ENCODE measurements around the gene CLUH. TPM values are rescaled to one million over a fixed set of nuclear protein-coding genes. Genes with fewer than 3 reads are reported as not detected.

CLUH gene
- total and polyA plus RNA-seq, 2 donors (not counting 3 experiments of a cell fraction or from before 2014, with no cell fraction given), result 33.8 to 80.7 TPM

GRCh38 chr17:2692781-2693135 is 18.8 kb downstream of the CLUH start:
- Histone ChIP-seq H3K36me3 (ENCODE audit: control insufficient read depth in 2 of 2, extremely low read depth in 1 of 2, insufficient read depth in 2 of 2, low read length in 2 of 2) (peaks cover 3 to 17% of the 10 kb centered on the region in 2 experiments), H3K4me3 (replicated peaks in 1 of 3; ENCODE audit: insufficient read depth in 1 of 3, low read depth in 1 of 3, low read length in 3 of 3) (no peak overlapping the region), H3K4me2 (ENCODE audit: insufficient read depth, low read length) (no peak overlapping the region), H3K4me1 (ENCODE audit: control insufficient read depth, extremely low read depth, insufficient read depth, low read length) (no peaks in the 10 kb centered on the region), H3K27me3 (ENCODE audit: control insufficient read depth in 2 of 2, insufficient read depth in 2 of 2, low read length in 2 of 2) (no peaks in the 10 kb centered on the region), H3K79me2 (ENCODE audit: control insufficient read depth, insufficient read depth, low read length) (no peaks in the 10 kb centered on the region), H3K9ac (replicated peaks; ENCODE audit: extremely low read depth, insufficient read depth, low read length) (no peak overlapping the region), H4K20me1 (replicated peaks; ENCODE audit: control insufficient read depth, extremely low read depth, insufficient read depth, low read length) (no peaks in the 10 kb centered on the region), H3K9me1 (replicated peaks; ENCODE audit: control insufficient read depth, extremely low read depth, insufficient read depth, low read length) (no peaks in the 10 kb centered on the region), H2AFZ (ENCODE audit: low read depth, low read length) (no peak overlapping the region), H3K27ac (ENCODE audit: insufficient read depth, low read depth, low read length) (no peak overlapping the region), H3K9me3 (replicated peaks; ENCODE audit: control insufficient read depth, insufficient read depth, low read length) (no peaks in the 10 kb centered on the region)
- intact Hi-C loops (cut with micrococcal nuclease), result no loop called here
- no peak for DNase-seq (ENCODE audit: low read depth, low spot score)
- POLR2A ChIA-PET, result interaction anchor here (0.6 kb wide), 1 partner anchor 14 kb away, joined by 3 read pairs; no protein-coding TSS in a partner anchor
- dilution Hi-C loops (cut with MboI; ENCODE audit: extremely low pct_ligation_motif_present, low sequenced_read_pairs), result no loop called here
- no peak for FAIRE-seq
- BruUV-seq (replicated peaks), result no TSS peak
- CTCF ChIA-PET, result interaction anchor here (1.2 kb wide), 1 partner anchor 277 kb away, joined by 3 read pairs; no protein-coding TSS in a partner anchor
- TF ChIP-seq JUN (IDR thresholded peaks at IDR 0.05; ENCODE audit: borderline replicate concordance, insufficient read depth, insufficient read length, low read depth) (no peak), FOS (IDR thresholded peaks at IDR 0.05; ENCODE audit: borderline replicate concordance, insufficient read depth, low read length) (no peak), POLR2AphosphoS5 (IDR thresholded peaks at IDR 0.05; ENCODE audit: insufficient read depth, low read depth, low read length) (no peak), MAX (IDR thresholded peaks at IDR 0.05; ENCODE audit: insufficient read depth, insufficient read length) (no peak), EZH2 (IDR thresholded peaks at IDR 0.05; ENCODE audit: borderline replicate concordance, low read depth, low read length, severe bottlenecking) (no peak), POLR2A (IDR thresholded peaks at IDR 0.05; ENCODE audit: low read depth, low read length) (no peak), GATA2 (IDR thresholded peaks at IDR 0.05; ENCODE audit: insufficient read depth, insufficient read length, low read depth, low read length) (no peak), MYC (IDR thresholded peaks at IDR 0.05; ENCODE audit: low read depth, low read length) (no peak)
- TF ChIP-seq, protein P1, sequence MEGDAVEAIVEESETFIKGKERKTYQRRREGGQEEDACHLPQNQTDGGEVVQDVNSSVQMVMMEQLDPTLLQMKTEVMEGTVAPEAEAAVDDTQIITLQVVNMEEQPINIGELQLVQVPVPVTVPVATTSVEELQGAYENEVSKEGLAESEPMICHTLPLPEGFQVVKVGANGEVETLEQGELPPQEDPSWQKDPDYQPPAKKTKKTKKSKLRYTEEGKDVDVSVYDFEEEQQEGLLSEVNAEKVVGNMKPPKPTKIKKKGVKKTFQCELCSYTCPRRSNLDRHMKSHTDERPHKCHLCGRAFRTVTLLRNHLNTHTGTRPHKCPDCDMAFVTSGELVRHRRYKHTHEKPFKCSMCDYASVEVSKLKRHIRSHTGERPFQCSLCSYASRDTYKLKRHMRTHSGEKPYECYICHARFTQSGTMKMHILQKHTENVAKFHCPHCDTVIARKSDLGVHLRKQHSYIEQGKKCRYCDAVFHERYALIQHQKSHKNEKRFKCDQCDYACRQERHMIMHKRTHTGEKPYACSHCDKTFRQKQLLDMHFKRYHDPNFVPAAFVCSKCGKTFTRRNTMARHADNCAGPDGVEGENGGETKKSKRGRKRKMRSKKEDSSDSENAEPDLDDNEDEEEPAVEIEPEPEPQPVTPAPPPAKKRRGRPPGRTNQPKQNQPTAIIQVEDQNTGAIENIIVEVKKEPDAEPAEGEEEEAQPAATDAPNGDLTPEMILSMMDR (IDR thresholded peaks at IDR 0.05; ENCODE audit: extremely low read depth in 1 of 2, insufficient read depth in 1 of 2, low read depth in 1 of 2, low read length in 2 of 2), result no peak
